SKM-1 (cell line): ENCODE results near the gene SPTB.

Experiments
- DNase-seq: peaks from one replicate; lab custom pipeline; 2025; ENCODE audit not compliant: unreplicated experiment; lab: John Stamatoyannopoulos, UW

Gene SPTB

GRCh38 chr14:64698903-64699302 lies 180.8 kb downstream of the SPTB start:
- DNase-seq = peak; percentile 9

DNA sequence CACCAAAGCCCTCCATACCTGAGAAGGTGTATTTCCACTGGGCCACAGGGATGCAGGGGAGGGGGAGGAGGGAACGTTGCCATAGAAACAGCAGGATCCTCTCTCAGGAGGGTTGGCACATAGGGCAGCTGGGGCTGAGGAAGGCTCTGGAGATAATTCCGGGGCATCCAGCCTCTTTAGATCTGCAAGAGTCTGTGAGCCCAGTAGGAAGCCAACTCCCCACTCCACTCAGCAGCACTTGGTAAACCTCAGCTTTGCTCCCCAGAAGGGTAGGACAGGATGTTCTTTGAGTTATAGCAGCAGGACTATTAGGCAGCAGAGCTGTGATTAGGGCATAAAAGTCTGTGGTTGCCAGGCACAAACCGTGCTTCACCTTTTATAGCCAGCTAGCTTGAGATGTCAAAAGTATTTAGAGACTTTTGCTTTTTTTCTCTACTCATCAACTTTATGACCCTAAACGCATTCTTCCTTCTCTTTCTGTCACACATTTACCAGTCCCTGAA lies 183.3 kb downstream of the SPTB start:
- DNase-seq = no peak
